Pancreas (tissue), 10 donors: ENCODE results near the gene BRIP1. TPM values are rescaled to one million over a fixed set of nuclear protein-coding genes. Genes with fewer than 3 reads are reported as not detected.
"Not testable (repeated sequence)": the region's sequence is repeated elsewhere in the genome, so short reads cannot be mapped to it uniquely, and the experiment has no call there.

Source experiments
- ATAC-seq, 4 donors: fragments of 200-7000 bp; cut with Tn5 transposase; one replicate each; pipeline versions ENCODE4 v1.8.0 to v1.9.1; 2020; ENCODE audit warnings: mild to moderate bottlenecking in 4 of 4, moderate library complexity in 4 of 4
- DNase-seq, 6 donors: peaks; one replicate each; pipeline ENCODE4 v3.0.0-alpha.2; 2020
- FAIRE-seq: peaks from 2 replicates; lab custom pipeline; 2012; peaks lifted over from hg19 to GRCh38; lab: Jason Lieb, UNC
- H3K27ac ChIP-seq, 4 donors: fragments of 200-600 bp; sonication (generic); 1 replicate in 3 of 4; 2 replicates in 1 of 4; pipeline versions ENCODE4 v1.5.0 to v1.8.0; 2020
- H3K27me3 ChIP-seq, 4 donors: fragments of 200-600 bp; one replicate each; pipeline ENCODE4 v1.8.0; 2021
- H3K36me3 ChIP-seq, 3 donors: fragments of 200-600 bp; sonication (generic) in 1 of 3; one replicate each; pipeline versions ENCODE4 v1.5.0 to v1.8.0; 2020 to 2021
- H3K4me1 ChIP-seq, 3 donors: fragments of 200-600 bp; one replicate each; pipeline ENCODE4 v1.8.0; 2021
- H3K4me3 ChIP-seq, 4 donors: fragments of 200-600 bp; sonication (generic) in 2 of 4; one replicate each; pipeline versions ENCODE4 v1.5.0 to v1.8.0; 2020 to 2021
- H3K9me3 ChIP-seq, 4 donors: fragments of 200-600 bp; one replicate each; pipeline ENCODE4 v1.8.0; 2021
- CTCF ChIP-seq, 4 donors: fragments of 200-600 bp; sonication (generic) in 3 of 4; IDR thresholded peaks; one replicate each; pipeline versions ENCODE4 v1.5.0 to v1.8.0; 2021; ENCODE audit warnings: antibody characterized with exemption in 4 of 4
- WGBS, 2 donors: extraction: QIAGEN DNeasy Blood & Tissue Kit; methylation state at CpG; one replicate each; pipeline ENCODE4 v1.1.7; 2013; 5-methylcytosine and 5-hydroxymethylcytosine counted together
- intact Hi-C, 3 donors: fragments of 100-400 bp; cut with DNase I; formaldehyde crosslinking; loops; one replicate each; pipeline versions ENCODE4 v1.11.1 to v1.14.2; 2022
- polyA plus RNA-seq, 2 donors: library from polyadenylated mRNA; stranded (reverse); fragments of 200-250 nt; gene quantifications; one replicate each; pipeline ENCODE4 v1.2.3, GENCODE V29; 2013
- total RNA-seq, 6 donors: library from RNA; stranded (reverse); fragmentation: NEBNext Ultra II Directional in 4 of 6; extraction: Animal tissue kit (Norgen Biotek cat#: 25700) in 4 of 6; gene quantifications; one replicate each; pipeline versions ENCODE4 v1.2.1 to v1.2.4, GENCODE V29; 2021 to 2023
- donor health status: healthy with polysubstance abuse.
- donor health status: DM: no; HTN: no; CAD: no; lungs with moderate emphysema.
- donor health status: DM: no; HTN: no; CAD: no.
- donor health status: control.
- donor health status: control.
- donor health status: Bipolar disorder and iron deficiency.
- donor health status: DM: yes; HTN: yes; CAD: no.
- donor health status: DM: no; HTN: no; CAD: no.
- donor health status: DM: no; HTN: no; CAD: no.
- donor health status: DM: yes; HTN: yes; CAD: no.

The BRIP1 gene
- total and polyA plus RNA-seq, 8 donors, result 0.09 to 0.59 (median 0.29) TPM

- intact Hi-C loops, result no loop called here
- DNase-seq (no peak), FAIRE-seq (no peak), ATAC-seq (no peak)
- Histone ChIP-seq H3K27me3 (no peaks in the 10 kb centered on the region), H3K9me3 (no peaks in the 10 kb centered on the region), H3K4me1 (no peaks in the 10 kb centered on the region), H3K4me3 (no peak overlapping the region), H3K27ac (no peak overlapping the region), H3K36me3 (no peaks in the 10 kb centered on the region)
- no peak for TF ChIP-seq CTCF (IDR thresholded peaks at IDR 0.05)
- WGBS, 2 donors, result 75 to 91% methylated on average over 2 of the region's 2 CpGs
Observed at GRCh38 chr17:61670691-61671090, 192.6 kb downstream of the BRIP1 start.

- H3K9me3 ChIP-seq, result no peaks in the 10 kb centered on the region
- H3K36me3 ChIP-seq, result no peaks in the 10 kb centered on the region
- no peaks in the 10 kb centered on the region for H3K4me1 ChIP-seq
- intact Hi-C loops, result no loop called here
- FAIRE-seq (no peak), ATAC-seq (no peak), DNase-seq (no peak)
- no peak overlapping the region for H3K27ac ChIP-seq
- H3K27me3 ChIP-seq, result no peaks in the 10 kb centered on the region
- H3K4me3 ChIP-seq, result no peak overlapping the region
- TF ChIP-seq CTCF (IDR thresholded peaks at IDR 0.05), result no peak
Observed at GRCh38 chr17:61669522-61669921, 193.8 kb downstream of the BRIP1 start.

- TF ChIP-seq CTCF (IDR thresholded peaks at IDR 0.05), result no peak
- H3K9me3 ChIP-seq, result no peaks in the 10 kb centered on the region
- no peaks in the 10 kb centered on the region for H3K4me1 ChIP-seq
- no peak overlapping the region for H3K27ac ChIP-seq
- DNase-seq (no peak), FAIRE-seq (no peak), ATAC-seq (no peak)
- no peaks in the 10 kb centered on the region for H3K36me3 ChIP-seq
- H3K27me3 ChIP-seq, result no peaks in the 10 kb centered on the region
- intact Hi-C loops, result no loop called here
- H3K4me3 ChIP-seq, result no peak overlapping the region
- WGBS, 2 donors, result 72 to 73% methylated on average over 3 of the region's 3 CpGs
Observed at GRCh38 chr17:61668486-61668885, 194.8 kb downstream of the BRIP1 start.

GRCh38 chr17:61666406-61667088 lies 196.8 kb downstream of the BRIP1 start:
- H3K9me3 ChIP-seq, ATAC-seq, H3K27ac ChIP-seq, H3K27me3 ChIP-seq, intact Hi-C loops, FAIRE-seq, DNase-seq, H3K36me3 ChIP-seq, H3K4me1 ChIP-seq, H3K4me3 ChIP-seq: not testable (repeated sequence)
- 93 to 95% methylated on average over 4 of the region's 5 CpGs for WGBS, 2 donors

GRCh38 chr17:61663310-61663709 lies 200.0 kb downstream of the BRIP1 start:
- Histone ChIP-seq H3K4me1 (no peaks in the 10 kb centered on the region), H3K4me3 (no peak overlapping the region), H3K36me3 (no peaks in the 10 kb centered on the region), H3K27me3 (no peaks in the 10 kb centered on the region), H3K9me3 (no peaks in the 10 kb centered on the region), H3K27ac (no peak overlapping the region)
- intact Hi-C loops, result no loop called here
- TF ChIP-seq CTCF (IDR thresholded peaks at IDR 0.05), result no peak
- DNase-seq (no peak), FAIRE-seq (no peak), ATAC-seq (no peak)
- whole genome bisulfite sequencing, 2 donors, result 66 to 70% methylated on average over 4 of the region's 4 CpGs
